ENCODE results near the gene TAF6L.
"Not testable (repeated sequence)": the region's sequence is repeated elsewhere in the genome, so short reads cannot be mapped to it uniquely, and the experiment has no call there.

The TAF6L gene

DNA sequence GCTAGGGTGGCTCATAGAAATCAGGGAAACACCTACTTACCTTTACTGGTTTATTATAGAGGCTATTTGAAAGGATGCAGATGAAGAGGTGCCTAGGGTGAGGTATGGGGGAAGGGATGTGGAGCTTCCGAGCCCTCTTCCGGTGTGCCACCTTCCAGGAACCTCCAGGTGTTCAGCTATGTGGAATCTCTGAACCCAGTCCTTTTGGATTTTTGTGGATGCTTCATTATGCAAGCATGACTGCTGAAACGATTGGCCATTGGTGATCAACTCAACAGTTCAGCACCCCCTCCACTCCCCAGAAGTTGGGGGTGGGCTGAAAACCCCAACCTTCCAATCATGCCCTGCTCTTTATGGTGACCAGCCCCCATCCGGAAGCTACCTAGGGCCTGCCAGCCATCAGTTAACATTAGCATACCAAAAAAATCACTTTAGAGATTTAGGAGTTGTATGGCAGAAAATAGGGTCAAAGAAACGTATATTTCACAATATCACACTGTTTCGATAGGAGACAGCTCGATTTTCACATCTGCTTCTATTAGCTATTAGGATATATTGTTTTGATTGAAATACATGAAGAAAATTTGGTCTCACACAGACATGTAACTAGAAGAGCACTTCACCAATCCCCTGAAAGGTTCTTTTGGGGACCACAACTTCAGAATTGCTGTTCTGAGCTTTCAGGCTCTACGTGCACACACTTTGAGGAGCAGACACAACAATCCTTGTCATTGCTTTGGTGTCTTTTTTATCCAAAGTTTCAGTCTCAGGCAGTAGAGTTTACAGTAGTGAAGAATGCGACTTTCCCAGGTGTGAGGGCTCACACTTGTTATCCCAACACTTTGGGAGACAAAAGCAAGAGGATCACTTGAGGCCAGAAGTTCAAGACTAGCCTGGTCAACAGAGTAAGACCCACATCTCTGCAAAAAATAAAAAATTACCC is 13.1 kb upstream of the TAF6L start:
- no peak for DNase-seq

DNA sequence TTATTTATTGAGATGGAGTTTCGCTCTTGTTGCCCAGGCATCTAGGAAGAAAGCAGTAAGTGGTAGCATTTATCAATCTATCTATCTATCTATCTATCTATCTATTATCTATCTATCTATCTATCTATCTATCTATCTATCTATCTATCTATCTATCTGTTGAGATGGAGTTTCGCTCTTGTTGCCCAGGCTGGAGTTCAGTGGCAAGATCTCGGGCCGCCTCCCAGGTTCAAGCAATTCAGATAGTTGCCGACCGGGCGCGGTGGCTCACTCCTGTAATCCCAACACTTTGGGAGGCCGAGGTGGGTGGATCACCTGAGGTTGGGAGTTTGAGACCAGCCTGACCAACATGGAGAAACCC is 10.3 kb upstream of the TAF6L start:
- not testable (repeated sequence) for DNase-seq

DNA sequence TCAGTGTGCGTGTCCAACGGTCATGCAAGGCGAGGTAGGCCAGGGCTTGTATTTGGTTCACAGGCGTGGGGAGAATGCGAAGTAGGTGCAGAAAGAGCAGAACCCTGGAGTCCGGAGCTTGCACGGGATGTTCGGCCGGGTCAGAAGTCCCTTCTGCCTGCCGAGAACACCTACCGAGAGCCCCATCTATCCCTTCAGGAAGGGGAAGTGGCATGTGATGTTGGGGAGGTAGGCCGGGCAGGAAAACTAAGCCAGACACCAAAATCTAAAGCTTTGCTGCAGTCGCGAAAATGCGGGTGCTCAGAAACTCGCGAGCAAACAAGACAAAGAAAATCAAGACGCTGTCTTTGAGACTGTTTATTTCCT is 435 bp upstream of the TAF6L start:
- no peak for DNase-seq

DNA sequence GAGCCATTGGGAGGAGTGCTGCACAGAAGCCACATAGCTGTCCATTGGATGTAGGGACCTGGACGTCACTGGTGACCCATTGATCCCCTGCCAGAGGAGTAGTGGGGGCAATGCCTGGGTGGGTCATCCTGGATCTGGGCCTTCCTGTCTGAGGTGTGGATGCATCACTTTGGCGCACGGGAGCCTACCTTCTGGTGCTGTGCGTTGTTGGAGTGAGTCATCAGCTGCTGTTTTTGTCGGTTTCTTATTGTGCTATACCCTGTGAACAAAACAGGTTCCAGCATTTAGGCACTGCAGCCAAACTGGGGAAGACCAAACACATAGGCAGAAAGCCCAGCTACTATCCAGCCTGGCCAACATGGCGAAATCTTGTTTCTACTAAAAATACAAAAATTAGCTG is 3.2 kb downstream of the TAF6L start:
- DNase-seq: no peak

DNA sequence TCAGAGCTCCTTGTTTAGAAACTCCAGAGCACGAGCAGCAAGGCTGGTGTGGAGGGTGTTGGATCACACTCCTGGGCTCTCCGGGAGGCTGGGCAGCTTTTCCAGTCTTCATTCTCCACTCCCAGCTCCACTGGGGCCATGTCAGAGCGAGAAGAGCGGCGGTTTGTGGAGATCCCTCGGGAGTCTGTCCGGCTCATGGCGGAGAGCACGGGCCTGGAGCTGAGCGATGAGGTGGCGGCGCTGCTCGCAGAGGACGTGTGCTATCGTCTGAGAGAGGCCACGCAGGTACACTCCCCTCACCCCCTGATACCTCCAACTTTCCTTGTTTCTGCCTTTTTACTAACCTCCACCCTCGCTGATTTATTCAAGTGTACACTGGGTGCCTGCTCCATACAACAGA is 4.5 kb downstream of the TAF6L start:
- DNase-seq: no peak

DNA sequence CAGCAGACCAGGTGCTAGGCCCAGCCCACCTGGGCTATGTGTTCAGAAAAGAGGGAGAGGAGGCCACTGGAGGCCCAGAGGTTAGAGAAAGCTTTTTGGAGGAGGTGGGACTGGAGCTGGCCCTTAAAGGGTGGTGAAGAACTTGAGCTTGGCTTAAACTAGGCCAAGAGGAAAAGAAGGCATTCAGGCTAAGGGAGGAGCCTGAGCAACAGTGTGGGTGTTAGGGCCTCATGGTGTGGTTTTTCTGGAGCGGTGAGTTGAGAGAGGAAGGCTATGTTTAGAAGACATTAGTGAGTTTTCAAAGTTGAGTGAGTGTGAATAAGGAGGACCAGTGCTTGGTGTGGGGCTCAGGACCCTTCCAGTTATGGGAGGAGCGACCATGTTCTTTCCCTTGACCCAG is 6.2 kb downstream of the TAF6L start:
- no peak for DNase-seq

DNA sequence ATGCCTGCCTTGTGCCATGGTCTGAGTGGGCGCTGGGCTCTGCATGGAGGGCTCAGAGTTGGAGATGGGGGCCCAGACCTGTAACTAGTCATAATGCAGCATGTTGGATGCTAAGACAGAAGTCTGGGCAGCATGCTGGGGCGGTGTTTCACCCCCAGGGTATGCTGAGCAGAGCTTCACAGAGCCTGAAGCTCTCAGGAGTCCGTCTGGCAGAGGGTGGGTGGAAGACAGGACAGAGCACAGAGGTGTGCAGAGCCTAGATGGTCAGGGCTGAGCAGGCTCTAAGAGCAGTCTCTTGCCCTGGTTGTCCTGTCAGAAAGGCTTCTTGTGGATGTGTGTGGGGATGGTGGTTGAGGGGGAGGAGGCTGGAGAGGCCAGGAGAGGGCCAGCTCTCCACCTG is 7.2 kb downstream of the TAF6L start:
- no peak for DNase-seq

DNA sequence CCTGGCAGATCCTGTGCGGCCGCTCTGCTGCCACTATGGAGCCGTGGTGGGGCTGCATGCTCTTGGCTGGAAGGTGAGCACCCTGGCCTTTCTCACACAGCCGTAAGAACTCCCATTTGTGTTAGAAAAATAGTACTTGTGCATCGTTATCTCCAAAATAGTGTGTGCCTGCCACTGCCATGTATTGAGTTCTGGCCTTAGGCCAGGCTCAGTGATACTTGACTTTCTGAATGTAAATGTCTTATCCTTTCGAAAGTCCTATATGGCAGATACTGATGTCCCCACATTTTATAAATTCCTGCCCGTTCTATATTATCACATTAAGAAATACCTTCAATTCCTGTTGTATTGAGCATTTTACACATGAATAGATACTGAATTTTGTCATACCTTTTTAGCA is 11.6 kb downstream of the TAF6L start:
- DNase-seq: no peak

DNA sequence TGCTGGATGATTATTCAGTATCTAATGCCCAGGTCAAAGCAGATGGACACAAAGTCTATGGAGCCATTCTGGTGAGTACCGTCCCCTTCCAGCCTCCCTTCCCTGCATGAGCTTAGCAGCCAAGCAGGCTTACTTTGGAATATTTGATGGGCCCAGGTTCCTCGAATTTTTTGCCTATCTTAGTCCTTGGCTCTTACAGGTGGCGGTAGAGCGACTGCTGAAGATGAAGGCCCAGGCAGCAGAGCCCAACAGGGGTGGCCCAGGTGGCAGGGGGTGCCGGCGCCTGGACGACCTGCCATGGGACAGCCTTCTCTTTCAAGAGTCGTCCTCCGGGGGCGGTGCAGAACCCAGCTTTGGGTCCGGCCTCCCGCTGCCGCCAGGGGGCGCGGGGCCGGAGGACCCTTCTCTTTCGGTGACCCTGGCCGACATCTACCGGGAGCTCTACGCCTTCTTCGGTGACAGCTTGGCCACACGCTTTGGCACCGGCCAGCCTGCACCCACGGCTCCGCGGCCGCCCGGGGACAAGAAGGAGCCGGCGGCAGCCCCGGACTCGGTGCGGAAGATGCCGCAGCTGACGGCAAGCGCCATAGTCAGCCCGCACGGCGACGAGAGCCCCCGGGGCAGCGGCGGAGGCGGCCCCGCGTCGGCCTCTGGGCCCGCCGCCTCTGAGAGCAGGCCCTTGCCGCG is 15.3 kb downstream of the TAF6L start:
- DNase-seq: peak; percentile 75

DNA sequence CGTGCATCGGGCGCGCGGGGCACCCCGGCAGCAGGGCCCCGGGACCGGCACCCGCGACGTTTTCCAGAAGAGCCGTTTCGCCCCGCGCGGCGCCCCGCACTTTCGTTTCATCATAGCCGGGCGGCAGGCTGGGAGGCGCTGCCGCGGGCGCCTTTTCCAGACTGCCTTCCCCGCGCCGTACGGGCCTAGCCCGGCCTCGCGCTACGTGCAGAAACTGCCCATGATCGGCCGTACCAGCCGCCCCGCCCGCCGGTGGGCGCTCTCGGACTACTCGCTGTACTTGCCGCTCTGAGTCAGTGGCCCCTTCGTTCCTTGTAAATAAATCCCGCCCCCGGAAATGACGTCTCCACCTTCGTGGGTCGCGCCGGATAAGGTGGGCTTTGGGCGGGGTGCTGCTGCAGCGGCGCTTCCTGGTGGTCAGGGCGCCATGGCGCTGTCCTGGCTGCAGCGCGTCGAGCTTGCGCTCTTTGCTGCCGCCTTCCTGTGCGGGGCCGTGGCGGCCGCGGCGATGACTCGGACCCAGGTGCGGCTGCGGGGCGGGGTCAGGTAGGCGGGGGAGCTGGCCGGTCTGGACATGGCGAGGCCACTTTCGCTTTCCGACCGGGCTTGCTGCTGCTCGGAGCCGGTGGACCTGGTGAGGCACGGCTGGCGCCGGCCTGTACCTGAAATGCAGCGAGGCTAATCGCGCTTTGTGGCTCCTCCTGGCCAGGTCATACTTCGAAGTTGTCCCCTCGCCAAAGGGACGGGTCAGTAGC is 16.0 kb downstream of the TAF6L start, which contains the start of gene TMEM179B:
Gene TMEM179B, plus strand, starts transcription at position 398 of the 755 bp plus-strand sequence. Its CDS starts 30 bp downstream, at position 428.
- DNase-seq: peak; percentile 99

DNA sequence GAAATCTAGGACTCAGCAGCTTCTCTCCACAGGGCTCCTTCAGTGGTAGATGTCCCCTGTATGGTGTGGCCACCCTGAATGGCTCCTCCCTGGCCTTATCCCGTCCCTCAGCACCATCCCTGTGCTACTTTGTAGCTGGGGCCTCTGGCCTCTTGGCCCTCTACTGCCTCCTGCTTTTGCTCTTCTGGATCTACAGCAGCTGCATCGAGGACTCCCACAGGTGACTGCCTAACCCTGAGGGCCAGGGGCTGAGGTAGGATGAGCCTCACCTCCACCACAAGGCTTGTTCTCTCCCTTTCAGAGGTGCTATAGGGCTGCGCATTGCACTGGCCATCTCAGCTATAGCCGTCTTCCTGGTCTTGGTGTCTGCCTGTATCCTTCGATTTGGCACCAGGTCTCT is 17.8 kb downstream of the TAF6L start:
- no peak for DNase-seq

DNA sequence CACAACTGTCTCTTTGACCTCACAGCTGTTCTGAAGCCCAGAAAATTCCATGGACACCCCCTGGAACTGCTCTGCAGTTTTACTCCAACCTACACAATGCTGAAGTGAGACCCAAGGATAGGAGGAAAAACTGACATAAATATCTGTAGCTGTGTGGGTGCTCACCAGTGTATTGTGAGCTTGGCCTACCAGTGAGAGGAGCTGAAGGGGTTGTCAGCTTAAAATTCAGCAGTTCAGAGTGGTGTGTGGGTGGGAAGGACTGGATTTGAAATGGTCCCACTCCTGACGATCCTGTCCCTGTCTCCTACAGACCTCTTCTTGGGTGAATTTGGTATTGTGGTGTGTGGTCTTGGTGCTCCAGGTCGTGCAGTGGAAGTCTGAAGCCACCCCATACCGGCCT is 18.4 kb downstream of the TAF6L start:
- DNase-seq: no peak

DNA sequence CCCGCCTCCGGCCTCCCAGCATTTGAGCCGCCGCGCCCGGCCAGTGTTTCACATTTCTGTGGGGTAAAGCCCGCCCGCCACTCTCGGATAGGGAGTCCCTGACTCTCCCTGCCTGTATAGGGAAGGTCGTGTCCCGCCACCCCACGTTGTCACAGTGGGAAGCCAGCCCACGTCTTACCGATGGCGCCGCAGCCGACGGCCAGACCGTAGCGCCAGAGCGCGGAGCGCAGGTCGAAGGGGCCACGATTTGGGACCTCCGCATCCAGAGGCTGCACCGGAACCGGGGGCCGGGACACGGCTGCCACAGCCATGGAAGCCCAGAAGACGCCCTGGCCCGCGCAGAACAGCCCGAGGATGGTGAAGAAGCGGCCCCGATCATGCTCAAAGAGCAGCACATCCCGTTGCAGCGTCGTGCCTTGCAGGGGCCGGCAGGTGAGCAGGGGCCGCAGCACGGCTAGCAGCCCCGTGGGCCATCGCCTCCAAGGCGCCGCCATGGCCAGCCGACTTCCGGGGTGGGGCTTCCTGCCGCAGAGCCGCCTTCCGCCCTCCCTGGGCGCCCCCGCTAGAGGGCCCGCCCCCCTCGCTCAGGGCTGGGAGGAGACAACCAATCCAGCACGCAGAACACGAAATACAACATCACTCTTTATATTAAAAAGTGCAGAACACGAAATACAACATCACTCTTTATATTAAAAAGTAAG is 20.5 kb downstream of the TAF6L start, which contains the start of gene TMEM223:
Gene TMEM223, minus strand, starts transcription at position 506 of the 701 bp plus-strand sequence. Its CDS starts 12 bp downstream, at position 494.
- DNase-seq: peak; percentile 85

DNA sequence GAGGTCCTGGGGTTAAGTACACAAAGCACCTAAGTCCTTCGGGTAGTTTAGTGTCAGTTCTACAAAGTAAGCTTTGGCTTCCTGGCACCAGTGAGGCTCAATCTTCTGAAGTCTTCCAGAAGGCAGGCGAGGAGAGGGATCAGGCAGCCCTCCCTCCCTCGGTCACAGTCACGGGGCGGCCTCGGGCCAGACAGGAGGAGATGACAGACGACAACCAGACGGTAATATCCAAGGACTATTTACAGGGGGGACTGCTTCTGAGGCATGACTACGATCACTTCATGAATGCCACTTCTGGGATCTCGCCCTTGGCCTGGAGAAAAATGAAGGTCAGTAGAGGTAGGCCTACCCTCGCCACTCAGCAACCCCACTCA is 21.0 kb downstream of the TAF6L start:
- DNase-seq: no peak

DNA sequence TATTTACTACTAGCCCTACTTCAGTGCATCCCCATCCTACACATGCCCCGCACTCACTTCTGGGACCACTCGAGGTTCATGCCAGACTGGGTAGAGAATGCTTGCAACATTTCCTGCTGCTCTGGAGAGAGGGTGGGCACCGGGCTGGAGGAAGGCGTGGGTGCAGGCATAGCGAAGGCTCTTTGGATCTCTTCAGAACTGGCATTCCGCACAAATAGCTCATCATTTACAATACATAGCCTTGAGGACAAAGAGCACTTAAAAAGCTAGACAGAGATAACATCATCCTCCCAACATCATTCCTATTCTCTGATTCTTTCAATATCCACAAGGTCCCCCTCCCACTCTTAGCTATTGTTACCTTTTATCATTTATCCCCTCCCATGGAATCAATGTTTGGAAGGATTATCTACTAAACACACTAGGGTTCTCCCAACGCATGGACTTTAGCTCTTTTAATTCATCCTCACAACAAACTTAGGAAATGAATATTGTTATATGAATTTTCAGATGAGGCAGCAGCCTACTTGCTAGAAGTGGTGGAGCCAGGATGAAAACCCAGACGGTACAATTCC is 23.1 kb downstream of the TAF6L start:
- no peak for DNase-seq

DNA sequence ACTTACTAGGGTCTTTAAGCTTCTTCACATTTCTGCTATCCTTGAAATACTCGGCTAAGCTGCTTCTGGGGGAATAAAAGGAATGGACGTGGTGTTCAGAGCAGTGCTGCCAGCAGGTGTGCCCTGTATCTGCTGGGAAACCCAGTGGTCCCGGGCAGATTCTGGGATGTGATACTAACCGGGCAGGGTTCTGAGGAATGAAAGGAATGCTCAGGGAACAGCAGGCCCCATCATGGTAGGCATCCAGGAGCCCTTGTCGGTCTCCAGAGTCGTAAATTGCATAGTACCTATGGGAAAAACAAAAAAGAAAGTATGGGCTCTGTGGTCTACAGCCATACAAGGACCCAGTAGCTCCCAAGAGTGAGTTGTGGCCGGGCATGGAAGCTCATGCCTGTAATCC is 25.1 kb downstream of the TAF6L start:
- no peak for DNase-seq

DNA sequence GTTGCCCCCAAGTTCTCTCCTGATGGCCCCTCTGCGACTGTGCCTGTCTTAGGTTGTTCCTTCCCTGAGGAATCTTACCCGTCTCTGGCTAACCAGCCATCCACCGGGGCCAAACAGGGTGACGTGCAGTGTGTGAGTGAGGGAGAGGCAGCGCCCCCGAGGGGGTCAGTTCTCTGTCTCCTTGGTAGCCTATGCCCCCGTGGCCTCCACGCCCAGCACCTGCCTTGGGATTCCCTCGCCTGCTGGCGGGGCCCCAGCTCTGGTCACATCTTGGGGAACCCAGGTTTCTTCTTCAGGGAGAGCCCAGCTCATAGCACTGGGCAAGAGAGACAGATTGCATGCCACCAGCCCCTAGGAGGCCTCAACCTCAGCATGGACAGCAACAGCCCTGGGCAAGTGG is 28.3 kb downstream of the TAF6L start:
- DNase-seq: no peak

DNA sequence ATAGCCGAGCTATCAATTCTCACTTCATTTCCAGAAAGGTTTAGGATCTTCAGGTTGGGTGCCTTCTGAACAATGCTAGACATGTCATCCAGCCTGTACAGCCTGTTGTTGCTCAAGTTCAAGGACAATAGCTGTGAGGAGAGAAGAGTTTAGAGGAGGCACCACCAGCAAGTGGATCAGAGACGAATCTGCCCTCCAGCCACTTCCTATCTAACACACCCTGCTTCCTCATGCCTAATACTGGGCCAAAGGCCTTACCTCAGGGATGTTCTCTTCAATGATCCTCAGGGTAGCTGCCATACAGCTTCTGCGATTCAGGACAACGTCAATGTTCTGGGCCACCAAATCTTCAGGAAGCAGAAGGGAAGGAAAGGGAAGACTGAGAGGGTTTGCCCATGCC is 29.9 kb downstream of the TAF6L start:
- no peak for DNase-seq

DNA sequence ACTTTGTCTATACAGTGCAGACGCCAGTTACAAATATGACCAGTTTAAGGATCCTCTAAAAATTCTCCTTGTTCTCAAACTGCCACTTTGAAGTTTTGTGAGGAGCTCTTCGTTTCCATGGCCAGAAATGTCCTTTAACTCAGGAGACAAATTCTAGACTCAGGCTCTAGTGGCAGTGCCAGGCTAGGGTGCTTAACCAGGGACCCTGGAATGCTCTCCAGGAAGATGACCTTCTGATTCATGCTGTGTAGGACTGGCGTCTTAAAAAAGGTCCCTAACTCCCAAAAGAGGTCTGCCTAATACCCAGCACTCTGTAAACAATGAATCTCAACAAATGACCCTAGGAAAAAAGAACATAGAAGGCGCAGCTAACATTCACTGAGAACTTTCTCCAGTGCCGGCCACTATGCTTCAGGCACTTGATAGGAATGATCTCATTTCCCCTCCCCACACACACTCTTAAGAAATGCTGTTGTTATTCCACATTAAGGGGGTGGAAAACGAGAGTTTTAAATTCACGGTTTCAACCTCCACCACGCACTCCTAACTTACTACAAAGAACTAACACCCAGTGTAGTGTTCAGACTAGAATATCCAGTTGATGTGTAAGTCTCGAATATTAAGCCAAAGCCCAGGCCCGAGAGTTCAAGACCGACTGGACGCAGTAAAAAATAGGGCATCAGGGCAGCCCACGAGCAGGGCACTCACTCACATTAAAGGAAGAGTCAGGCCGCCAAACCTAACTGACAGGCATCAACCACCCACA is 33.3 kb downstream of the TAF6L start:
- no peak for DNase-seq

DNA sequence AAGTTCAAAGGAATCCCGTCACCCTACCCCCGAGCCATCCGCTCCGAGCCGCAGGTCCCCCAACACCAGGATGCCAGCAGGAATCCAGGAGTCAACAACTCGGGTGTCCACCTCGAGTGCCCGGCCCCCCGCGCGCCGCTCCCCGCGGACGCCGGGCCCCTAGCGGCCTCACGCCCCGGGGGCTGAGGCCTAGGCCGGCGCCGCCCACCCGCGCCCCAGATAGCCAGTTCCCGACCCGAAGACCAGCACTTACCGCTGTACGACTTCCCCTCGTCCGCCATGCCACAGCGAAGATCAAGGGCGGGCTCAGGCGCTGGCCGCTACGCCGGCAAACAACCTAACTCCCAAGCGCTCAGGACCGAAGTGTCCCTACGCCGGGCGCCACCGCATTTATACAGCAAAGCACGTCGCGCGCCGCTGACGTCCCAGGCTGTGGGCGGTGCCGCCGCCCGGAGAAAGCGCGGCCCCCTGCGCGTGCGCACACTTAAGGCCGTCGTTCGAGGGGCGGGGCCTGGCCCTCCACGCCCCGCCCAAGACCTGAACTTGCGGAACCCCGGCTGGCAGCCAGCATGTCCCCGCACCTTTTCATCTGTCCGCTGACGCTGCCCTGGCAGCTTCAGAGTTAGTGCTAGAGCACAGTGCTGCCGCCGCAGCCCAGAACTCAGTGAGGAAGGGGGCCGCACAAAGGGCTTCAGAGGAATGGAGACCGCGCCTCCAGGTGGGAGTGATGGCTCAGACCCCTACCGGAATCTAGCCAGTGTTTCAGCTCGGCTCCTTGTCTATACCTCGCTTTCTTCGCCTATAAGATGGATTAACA is 34.1 kb downstream of the TAF6L start, which contains the start of gene NXF1:
Gene NXF1, minus strand, starts transcription at position 365 of the 817 bp plus-strand sequence. Its CDS starts 84 bp downstream, at position 281.
- DNase-seq: peak; percentile 93
